Measurements from ENCODE around the gene HOXA4. TPM values are rescaled to one million over a fixed set of nuclear protein-coding genes. Genes with fewer than 3 reads are reported as not detected.

Gene HOXA4
- total RNA-seq, 1 experiment from 2014 or later: not detected

DNA sequence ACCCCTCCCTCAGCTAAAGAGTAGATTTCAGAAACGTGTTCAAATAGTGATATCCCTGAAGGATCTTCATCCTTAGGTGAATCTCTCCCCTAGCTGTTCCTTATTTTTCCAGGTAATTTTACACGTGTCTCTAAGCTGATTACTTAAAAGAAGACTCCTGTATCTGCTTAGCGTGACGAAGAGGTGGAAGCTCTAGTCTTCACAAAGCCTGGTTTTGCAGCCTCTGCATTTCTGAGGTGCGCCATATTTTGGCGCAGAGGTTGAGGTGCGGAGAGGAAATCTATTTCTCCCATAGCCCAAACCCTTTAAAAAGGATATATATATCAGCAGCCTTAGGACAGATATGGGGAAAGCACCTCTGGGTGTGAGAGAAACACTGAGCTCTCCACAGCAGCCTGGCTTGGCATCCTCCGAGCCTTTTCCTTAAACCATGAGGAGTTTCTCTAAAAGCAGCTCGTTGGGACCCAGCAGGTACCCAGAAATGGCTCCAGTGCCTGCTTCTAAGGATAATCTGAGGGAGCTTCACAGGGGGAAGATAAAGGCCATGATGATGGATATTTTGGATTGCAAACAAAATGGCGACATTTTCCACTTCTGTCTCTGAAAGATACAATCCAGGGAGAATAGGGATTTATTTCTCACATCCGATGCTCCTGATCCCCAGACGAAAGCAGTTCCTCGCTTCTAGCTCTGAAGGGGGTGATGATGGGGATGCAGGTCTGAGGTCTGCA lies 25.1 kb downstream of the HOXA4 start:
- POLR2A ChIA-PET: no interaction called here

DNA sequence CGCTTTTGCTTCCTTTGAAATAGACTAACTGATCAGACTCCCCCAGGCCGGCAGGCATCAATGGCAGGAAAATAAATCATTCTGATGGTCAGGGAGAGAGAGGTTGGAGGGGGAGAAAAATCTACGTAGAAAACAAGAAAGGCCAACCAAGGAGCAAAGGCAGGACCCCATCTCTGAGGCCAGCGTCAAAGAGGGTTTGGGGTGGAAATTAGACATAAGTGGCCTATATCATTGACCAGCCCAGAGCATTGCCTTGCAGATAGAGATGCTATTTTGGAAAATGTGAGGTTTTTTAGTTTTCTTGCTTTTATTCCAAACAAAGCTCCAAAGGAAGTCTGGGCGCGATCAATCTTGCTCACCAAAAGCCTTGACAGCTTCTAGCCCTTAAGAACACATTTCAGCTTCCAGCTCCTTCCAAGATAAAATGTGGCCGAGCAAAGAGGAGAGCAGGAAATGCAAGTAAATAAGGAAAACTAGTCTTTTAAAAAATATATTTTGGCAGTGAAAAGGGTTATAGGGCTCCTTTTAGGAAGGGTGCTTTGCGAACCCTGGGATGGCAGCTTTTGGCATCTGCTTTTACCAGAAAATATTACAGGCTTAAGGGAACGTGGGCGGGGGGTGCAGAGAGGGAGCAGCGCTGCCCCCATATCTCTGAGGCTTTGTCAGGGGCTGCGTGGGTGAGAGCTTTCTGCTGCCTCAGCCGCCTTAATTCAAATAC lies 26.1 kb downstream of the HOXA4 start:
- DNase-seq (ENCODE audit: low spot score) (no peak), ATAC-seq (no peak)
- Mint-ChIP-seq H3K27me3 (ENCODE audit: low read depth) (peaks cover 100% of the 10 kb centered on the region), H3K9me3 (no peaks in the 10 kb centered on the region), H3K4me3 (no peak overlapping the region), H3K4me1 (peaks cover 38% of the 10 kb centered on the region), H3K36me3 (no peaks in the 10 kb centered on the region; the same call in 1 of the 2 replicates), H3K27ac (no peak overlapping the region)
- POLR2A ChIA-PET: no interaction called here
- CTCF ChIA-PET: no interaction called here
- TF ChIP-seq GRHL2 (CRISPR knock-in tag; IDR thresholded peaks at IDR 0.05; ENCODE audit: insufficient replicate concordance, severe bottlenecking) (no peak), NR3C1 (CRISPR knock-in tag; conservative IDR thresholded peaks at IDR 0.05; ENCODE audit: low read depth) (no peak), ZNF317 (CRISPR knock-in tag; IDR thresholded peaks at IDR 0.05; ENCODE audit: borderline replicate concordance, low read depth) (no peak)
- TF ChIP-seq, protein P1, sequence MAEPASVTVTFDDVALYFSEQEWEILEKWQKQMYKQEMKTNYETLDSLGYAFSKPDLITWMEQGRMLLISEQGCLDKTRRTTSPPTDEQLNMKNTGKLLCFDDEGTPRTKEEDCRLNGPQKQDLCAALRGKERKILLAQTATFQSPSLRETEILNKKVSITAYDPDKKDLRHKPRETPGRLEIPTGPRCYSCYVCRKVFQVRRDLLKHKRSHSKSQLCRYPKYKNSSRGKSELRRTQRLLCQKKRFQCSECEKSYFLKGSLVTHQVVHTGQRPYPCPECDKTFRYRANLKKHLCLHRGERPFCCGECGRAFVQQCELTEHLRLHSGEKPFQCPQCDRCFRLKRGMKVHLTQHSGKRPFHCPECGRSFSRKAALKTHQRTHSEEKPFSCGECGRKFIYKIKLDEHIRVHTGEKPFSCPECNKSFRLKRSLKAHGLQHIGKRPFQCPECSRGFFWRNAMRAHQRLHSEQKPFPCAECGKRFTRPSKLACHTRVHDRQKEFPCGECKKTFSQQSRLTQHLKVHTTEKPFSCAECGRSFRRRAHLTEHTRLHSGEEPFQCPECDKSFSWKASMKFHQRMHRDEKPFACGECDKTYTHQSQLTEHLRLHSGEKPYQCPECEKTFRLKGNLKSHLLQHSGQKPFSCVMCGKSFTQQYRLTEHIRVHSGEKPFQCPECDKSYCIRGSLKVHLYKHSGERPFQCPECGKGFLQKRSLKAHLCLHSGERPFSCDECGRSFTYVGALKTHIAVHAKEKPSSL (CRISPR knock-in tag; conservative IDR thresholded peaks at IDR 0.05): no peak
- TF ChIP-seq, protein P2, sequence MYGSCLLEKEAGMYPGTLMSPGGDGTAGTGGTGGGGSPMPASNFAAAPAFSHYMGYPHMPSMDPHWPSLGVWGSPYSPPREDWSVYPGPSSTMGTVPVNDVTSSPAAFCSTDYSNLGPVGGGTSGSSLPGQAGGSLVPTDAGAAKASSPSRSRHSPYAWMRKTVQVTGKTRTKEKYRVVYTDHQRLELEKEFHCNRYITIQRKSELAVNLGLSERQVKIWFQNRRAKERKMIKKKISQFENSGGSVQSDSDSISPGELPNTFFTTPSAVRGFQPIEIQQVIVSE (CRISPR knock-in tag; IDR thresholded peaks at IDR 0.05; ENCODE audit: borderline replicate concordance): no peak

More for the DNA sequence above, 25.1 kb downstream of the HOXA4 start:
- H3K9me3 Mint-ChIP-seq: no peaks in the 10 kb centered on the region
- ATAC-seq (no peak), DNase-seq (ENCODE audit: low spot score) (no peak)
- no peak overlapping the region for H3K4me3 Mint-ChIP-seq
- H3K4me1 Mint-ChIP-seq: peaks cover 37% of the 10 kb centered on the region
- H3K27me3 Mint-ChIP-seq (ENCODE audit: low read depth): peaks cover 100% of the 10 kb centered on the region
- no peak overlapping the region for H3K27ac Mint-ChIP-seq
- CTCF ChIA-PET: interaction anchor here (1.5 to 2.0 kb wide), 4 partner anchors 38 to 74 kb away, joined by 3 to 7 read pairs (median 6); partner anchors contain the start of gene HOXA5
- H3K36me3 Mint-ChIP-seq: no peaks in the 10 kb centered on the region; the same call in 1 of the 2 replicates
- TF ChIP-seq TCF7 (CRISPR knock-in tag; IDR thresholded peaks at IDR 0.05; ENCODE audit: low read depth) (no peak), TP53 (CRISPR knock-in tag; IDR thresholded peaks at IDR 0.05) (no peak), SP1 (CRISPR knock-in tag; conservative IDR thresholded peaks at IDR 0.05) (no peak), NFE2L1 (CRISPR knock-in tag; IDR thresholded peaks at IDR 0.05) (no peak), ZNF121 (CRISPR knock-in tag; IDR thresholded peaks at IDR 0.05) (no peak), ZNF416 (CRISPR knock-in tag; IDR thresholded peaks at IDR 0.05) (no peak), CBFB (CRISPR knock-in tag; IDR thresholded peaks at IDR 0.05; ENCODE audit: low read depth) (no peak), ZNF138 (CRISPR knock-in tag; conservative IDR thresholded peaks at IDR 0.05) (no peak), KAT7 (CRISPR knock-in tag; IDR thresholded peaks at IDR 0.05; ENCODE audit: borderline replicate concordance) (no peak), ZNF396 (CRISPR knock-in tag; IDR thresholded peaks at IDR 0.05; ENCODE audit: borderline replicate concordance) (no peak)
- TF ChIP-seq, protein P3, sequence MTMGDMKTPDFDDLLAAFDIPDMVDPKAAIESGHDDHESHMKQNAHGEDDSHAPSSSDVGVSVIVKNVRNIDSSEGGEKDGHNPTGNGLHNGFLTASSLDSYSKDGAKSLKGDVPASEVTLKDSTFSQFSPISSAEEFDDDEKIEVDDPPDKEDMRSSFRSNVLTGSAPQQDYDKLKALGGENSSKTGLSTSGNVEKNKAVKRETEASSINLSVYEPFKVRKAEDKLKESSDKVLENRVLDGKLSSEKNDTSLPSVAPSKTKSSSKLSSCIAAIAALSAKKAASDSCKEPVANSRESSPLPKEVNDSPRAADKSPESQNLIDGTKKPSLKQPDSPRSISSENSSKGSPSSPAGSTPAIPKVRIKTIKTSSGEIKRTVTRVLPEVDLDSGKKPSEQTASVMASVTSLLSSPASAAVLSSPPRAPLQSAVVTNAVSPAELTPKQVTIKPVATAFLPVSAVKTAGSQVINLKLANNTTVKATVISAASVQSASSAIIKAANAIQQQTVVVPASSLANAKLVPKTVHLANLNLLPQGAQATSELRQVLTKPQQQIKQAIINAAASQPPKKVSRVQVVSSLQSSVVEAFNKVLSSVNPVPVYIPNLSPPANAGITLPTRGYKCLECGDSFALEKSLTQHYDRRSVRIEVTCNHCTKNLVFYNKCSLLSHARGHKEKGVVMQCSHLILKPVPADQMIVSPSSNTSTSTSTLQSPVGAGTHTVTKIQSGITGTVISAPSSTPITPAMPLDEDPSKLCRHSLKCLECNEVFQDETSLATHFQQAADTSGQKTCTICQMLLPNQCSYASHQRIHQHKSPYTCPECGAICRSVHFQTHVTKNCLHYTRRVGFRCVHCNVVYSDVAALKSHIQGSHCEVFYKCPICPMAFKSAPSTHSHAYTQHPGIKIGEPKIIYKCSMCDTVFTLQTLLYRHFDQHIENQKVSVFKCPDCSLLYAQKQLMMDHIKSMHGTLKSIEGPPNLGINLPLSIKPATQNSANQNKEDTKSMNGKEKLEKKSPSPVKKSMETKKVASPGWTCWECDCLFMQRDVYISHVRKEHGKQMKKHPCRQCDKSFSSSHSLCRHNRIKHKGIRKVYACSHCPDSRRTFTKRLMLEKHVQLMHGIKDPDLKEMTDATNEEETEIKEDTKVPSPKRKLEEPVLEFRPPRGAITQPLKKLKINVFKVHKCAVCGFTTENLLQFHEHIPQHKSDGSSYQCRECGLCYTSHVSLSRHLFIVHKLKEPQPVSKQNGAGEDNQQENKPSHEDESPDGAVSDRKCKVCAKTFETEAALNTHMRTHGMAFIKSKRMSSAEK (CRISPR knock-in tag; IDR thresholded peaks at IDR 0.05; ENCODE audit: borderline replicate concordance): no peak
- TF ChIP-seq, protein P4, sequence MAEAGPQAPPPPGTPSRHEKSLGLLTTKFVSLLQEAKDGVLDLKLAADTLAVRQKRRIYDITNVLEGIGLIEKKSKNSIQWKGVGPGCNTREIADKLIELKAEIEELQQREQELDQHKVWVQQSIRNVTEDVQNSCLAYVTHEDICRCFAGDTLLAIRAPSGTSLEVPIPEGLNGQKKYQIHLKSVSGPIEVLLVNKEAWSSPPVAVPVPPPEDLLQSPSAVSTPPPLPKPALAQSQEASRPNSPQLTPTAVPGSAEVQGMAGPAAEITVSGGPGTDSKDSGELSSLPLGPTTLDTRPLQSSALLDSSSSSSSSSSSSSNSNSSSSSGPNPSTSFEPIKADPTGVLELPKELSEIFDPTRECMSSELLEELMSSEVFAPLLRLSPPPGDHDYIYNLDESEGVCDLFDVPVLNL (CRISPR knock-in tag; IDR thresholded peaks at IDR 0.05; ENCODE audit: borderline replicate concordance, low read depth): no peak
- TF ChIP-seq, protein P5, sequence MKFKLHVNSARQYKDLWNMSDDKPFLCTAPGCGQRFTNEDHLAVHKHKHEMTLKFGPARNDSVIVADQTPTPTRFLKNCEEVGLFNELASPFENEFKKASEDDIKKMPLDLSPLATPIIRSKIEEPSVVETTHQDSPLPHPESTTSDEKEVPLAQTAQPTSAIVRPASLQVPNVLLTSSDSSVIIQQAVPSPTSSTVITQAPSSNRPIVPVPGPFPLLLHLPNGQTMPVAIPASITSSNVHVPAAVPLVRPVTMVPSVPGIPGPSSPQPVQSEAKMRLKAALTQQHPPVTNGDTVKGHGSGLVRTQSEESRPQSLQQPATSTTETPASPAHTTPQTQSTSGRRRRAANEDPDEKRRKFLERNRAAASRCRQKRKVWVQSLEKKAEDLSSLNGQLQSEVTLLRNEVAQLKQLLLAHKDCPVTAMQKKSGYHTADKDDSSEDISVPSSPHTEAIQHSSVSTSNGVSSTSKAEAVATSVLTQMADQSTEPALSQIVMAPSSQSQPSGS (CRISPR knock-in tag; IDR thresholded peaks at IDR 0.05; ENCODE audit: borderline replicate concordance, low read depth): no peak
- TF ChIP-seq, protein P6, sequence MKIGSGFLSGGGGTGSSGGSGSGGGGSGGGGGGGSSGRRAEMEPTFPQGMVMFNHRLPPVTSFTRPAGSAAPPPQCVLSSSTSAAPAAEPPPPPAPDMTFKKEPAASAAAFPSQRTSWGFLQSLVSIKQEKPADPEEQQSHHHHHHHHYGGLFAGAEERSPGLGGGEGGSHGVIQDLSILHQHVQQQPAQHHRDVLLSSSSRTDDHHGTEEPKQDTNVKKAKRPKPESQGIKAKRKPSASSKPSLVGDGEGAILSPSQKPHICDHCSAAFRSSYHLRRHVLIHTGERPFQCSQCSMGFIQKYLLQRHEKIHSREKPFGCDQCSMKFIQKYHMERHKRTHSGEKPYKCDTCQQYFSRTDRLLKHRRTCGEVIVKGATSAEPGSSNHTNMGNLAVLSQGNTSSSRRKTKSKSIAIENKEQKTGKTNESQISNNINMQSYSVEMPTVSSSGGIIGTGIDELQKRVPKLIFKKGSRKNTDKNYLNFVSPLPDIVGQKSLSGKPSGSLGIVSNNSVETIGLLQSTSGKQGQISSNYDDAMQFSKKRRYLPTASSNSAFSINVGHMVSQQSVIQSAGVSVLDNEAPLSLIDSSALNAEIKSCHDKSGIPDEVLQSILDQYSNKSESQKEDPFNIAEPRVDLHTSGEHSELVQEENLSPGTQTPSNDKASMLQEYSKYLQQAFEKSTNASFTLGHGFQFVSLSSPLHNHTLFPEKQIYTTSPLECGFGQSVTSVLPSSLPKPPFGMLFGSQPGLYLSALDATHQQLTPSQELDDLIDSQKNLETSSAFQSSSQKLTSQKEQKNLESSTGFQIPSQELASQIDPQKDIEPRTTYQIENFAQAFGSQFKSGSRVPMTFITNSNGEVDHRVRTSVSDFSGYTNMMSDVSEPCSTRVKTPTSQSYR (CRISPR knock-in tag; IDR thresholded peaks at IDR 0.05): no peak

Data from WTC11 (cell line).